OCI-LY3 (cell line): Measurements from ENCODE around the gene JMY.

Source experiments
- H2AFZ ChIP-seq: fragments of 200-600, 300-600 bp; shearing (Covaris generic); 2 replicates; pipeline ENCODE4 v1.6.0; 2014; ENCODE audit warnings: antibody characterized with exemption, low read depth, low read length
- H3K27ac ChIP-seq: fragments of 200-600, 300-600 bp; sonication (generic); 2 replicates; pipeline ENCODE4 v1.5.1; 2014; ENCODE audit warnings: mild to moderate bottlenecking, low read length, moderate library complexity, mixed read lengths
- H3K27me3 ChIP-seq: fragments of 200-600, 300-600 bp; sonication (generic); 2 replicates; pipeline ENCODE4 v1.6.1; 2014; ENCODE audit warnings: low read depth, low read length, mixed read lengths
- H3K36me3 ChIP-seq: fragments of 200-600, 300-600 bp; sonication (generic); replicated peaks from 2 replicates; pipeline ENCODE3; 2014; ENCODE audit warnings: low read depth, low read length, mixed read lengths
- H3K4me1 ChIP-seq: fragments of 300-600, 200-600 bp; sonication (generic); 2 replicates; pipeline ENCODE4 v1.6.1; 2014; ENCODE audit warnings: low read length, mixed read lengths
- H3K4me2 ChIP-seq: fragments of 200-600, 300-600 bp; sonication (generic); 2 replicates; pipeline ENCODE4 v1.6.1; 2014; ENCODE audit warnings: low read length, mixed read lengths
- H3K4me3 ChIP-seq: fragments of 300-600, 200-600 bp; sonication (generic); 2 replicates; pipeline ENCODE4 v1.5.1; 2014; ENCODE audit warnings: antibody characterized with exemption, mild to moderate bottlenecking, low read length, moderate library complexity
- H3K79me2 ChIP-seq: fragments of 300-600, 200-600 bp; shearing (Covaris generic); 2 replicates; pipeline ENCODE4 v1.6.1; 2014; ENCODE audit warnings: mild to moderate bottlenecking, low read length, mixed read lengths
- H3K9ac ChIP-seq: fragments of 300-600, 200-600 bp; shearing (Covaris generic); 2 replicates; pipeline ENCODE4 v1.6.0; 2014; ENCODE audit warnings: mild to moderate bottlenecking, low read length, moderate library complexity
- H3K9me3 ChIP-seq: fragments of 200-600, 300-600 bp; shearing (Covaris generic); 2 replicates; pipeline ENCODE4 v1.6.1; 2014; ENCODE audit warnings: low read length, mixed read lengths; ENCODE audit not compliant: insufficient read depth
- H4K20me1 ChIP-seq: fragments of 200-600, 300-600 bp; sonication (generic); 2 replicates; pipeline ENCODE4 v1.6.1; 2016; ENCODE audit warnings: low read length, mixed read lengths; ENCODE audit not compliant: insufficient read depth
- CTCF ChIP-seq: fragments of 200-600, 300-600 bp; sonication (generic); IDR thresholded peaks from 2 replicates; pipeline ENCODE4 v1.5.1; 2014; ENCODE audit warnings: antibody characterized with exemption, low read length, low read depth
- EZH2phosphoT487 ChIP-seq: fragments of 200-600 bp; shearing (Covaris generic); IDR thresholded peaks from 2 replicates; pipeline ENCODE4 v1.6.1; 2018; ENCODE audit warnings: antibody characterized with exemption, mixed run types, low read depth

JMY gene, protein sequence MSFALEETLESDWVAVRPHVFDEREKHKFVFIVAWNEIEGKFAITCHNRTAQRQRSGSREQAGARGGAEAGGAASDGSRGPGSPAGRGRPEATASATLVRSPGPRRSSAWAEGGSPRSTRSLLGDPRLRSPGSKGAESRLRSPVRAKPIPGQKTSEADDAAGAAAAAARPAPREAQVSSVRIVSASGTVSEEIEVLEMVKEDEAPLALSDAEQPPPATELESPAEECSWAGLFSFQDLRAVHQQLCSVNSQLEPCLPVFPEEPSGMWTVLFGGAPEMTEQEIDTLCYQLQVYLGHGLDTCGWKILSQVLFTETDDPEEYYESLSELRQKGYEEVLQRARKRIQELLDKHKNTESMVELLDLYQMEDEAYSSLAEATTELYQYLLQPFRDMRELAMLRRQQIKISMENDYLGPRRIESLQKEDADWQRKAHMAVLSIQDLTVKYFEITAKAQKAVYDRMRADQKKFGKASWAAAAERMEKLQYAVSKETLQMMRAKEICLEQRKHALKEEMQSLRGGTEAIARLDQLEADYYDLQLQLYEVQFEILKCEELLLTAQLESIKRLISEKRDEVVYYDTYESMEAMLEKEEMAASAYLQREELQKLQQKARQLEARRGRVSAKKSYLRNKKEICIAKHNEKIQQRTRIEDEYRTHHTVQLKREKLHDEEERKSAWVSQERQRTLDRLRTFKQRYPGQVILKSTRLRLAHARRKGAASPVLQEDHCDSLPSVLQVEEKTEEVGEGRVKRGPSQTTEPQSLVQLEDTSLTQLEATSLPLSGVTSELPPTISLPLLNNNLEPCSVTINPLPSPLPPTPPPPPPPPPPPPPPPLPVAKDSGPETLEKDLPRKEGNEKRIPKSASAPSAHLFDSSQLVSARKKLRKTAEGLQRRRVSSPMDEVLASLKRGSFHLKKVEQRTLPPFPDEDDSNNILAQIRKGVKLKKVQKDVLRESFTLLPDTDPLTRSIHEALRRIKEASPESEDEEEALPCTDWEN

GRCh38 chr5:79235634-79236361 is at the start of gene JMY:
JMY (plus strand) TSS chr5:79236131; CDS start chr5:79236651, 520 bp downstream.
- Histone ChIP-seq H4K20me1 (peaks cover 10% of the 10 kb centered on the region; the same call in 1 of the 2 replicates), H3K9ac (peak within 1 kb of the TSS; percentile 75), H3K4me1 (peaks cover 15% of the 10 kb centered on the region), H3K4me3 (peak within 1 kb of the TSS; percentile 94), H3K79me2 (peaks cover 22% of the 10 kb centered on the region), H3K27me3 (no peaks in the 10 kb centered on the region), H3K36me3 (no peaks in the 10 kb centered on the region), H2AFZ (peak within 1 kb of the TSS; percentile 88), H3K27ac (peak within 1 kb of the TSS; percentile 68), H3K4me2 (peak within 1 kb of the TSS; percentile 88), H3K9me3 (no peaks in the 10 kb centered on the region)
- TF ChIP-seq EZH2phosphoT487, result no peak
- no peak for TF ChIP-seq CTCF

DNA sequence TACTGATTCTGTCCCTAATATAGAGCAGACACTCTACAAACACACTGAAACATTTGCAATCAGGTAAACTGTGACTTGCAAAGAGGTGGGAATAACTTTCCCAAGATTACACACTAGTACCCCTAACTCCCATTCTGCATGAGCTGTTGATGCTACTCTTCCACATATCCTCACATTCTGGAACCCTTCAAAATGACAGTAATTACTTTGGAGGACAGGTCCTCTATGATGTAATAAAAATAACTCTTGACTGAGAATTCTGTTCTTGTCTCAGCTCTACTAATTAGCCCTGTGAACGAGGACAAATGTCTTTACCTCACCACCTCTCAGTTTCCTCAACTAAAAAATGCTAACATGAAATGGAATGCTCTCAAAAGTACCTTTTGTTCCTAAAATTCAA is 49.5 kb upstream of the JMY start:
- Histone ChIP-seq H3K79me2 (no peaks in the 10 kb centered on the region), H3K27ac (no peak overlapping the region), H4K20me1 (no peaks in the 10 kb centered on the region), H3K9ac (no peak overlapping the region), H3K4me1 (no peaks in the 10 kb centered on the region), H3K36me3 (no peaks in the 10 kb centered on the region), H3K4me2 (no peak overlapping the region), H3K27me3 (no peaks in the 10 kb centered on the region), H3K4me3 (no peak overlapping the region), H3K9me3 (no peaks in the 10 kb centered on the region), H2AFZ (no peak overlapping the region)
- TF ChIP-seq EZH2phosphoT487 (no peak), CTCF (no peak)

DNA sequence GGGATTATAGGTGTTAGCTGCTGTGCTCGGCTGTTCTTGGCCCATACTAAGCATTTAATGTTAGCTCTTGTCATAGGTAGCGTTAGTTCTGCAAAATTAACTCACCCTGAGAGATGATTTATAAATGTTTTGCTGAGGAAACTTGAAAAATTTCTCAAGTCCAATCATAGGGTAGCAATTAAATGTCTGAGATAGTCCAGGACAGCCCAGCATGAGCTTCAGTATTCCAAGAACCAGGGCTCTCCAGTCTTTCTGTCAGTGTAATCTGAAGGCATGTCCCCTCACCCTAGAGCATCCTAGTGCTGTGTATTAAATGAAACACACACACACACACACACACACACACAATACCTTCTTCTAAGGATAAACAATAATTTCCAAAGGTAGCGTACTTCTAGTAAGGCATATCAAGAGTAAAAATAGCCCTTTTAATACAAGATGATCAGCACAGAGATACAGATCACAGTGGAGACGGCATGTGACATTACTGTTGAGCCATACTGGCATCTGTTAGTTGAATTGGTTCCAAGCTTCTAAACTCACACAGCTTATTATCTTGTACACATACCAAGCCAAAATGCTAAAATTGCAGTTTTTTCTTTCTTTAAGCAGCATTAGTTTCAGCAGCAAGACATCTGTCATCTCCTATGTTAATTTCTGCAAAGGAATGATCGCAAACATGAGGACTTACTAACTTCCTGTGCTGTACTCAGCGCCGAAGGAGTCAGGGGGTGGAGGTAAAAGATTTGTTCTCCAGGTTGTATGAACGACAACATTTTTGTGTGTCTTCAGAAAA is 46.3 kb upstream of the JMY start:
- Histone ChIP-seq H3K27ac (no peak overlapping the region), H3K9ac (no peak overlapping the region), H3K4me1 (no peaks in the 10 kb centered on the region), H3K4me3 (no peak overlapping the region), H2AFZ (no peak overlapping the region), H3K36me3 (no peaks in the 10 kb centered on the region), H3K79me2 (no peaks in the 10 kb centered on the region), H3K9me3 (no peaks in the 10 kb centered on the region), H3K4me2 (no peak overlapping the region), H4K20me1 (no peaks in the 10 kb centered on the region), H3K27me3 (no peaks in the 10 kb centered on the region)
- TF ChIP-seq EZH2phosphoT487 (no peak), CTCF (no peak)
